Gastroesophageal sphincter (tissue), 4 donors: ENCODE data around the gene ABCA4. TPM values are rescaled to one million over a fixed set of nuclear protein-coding genes. Genes with fewer than 3 reads are reported as not detected.

Experiments used
- ATAC-seq: fragments of 150-250 bp; one replicate; pipeline ENCODE4 v1.9.1; 2016; ENCODE audit warnings: mild to moderate bottlenecking, moderate library complexity
- H3K27ac ChIP-seq, 4 donors: fragments of 200-600 bp; sonication (generic) in 3 of 4; 1 replicate in 3 of 4; 2 replicates in 1 of 4; pipeline ENCODE4 v1.5.1; 2016 to 2019
- H3K27me3 ChIP-seq: fragments of 200-600 bp; sonication (generic); one replicate; pipeline ENCODE4 v1.5.1; 2019
- H3K36me3 ChIP-seq, 2 donors: fragments of 200-600 bp; sonication (generic); one replicate each; pipeline ENCODE4 v1.5.1; 2019; ENCODE audit warnings: control low read depth in 1 of 2
- H3K4me1 ChIP-seq, 3 donors: fragments of 200-600 bp; sonication (generic); 1 replicate in 2 of 3; 2 replicates in 1 of 3; pipeline ENCODE4 v1.5.1; 2016 to 2019; ENCODE audit warnings: control low read depth in 2 of 3
- H3K4me3 ChIP-seq, 2 donors: fragments of 200-600 bp; sonication (generic); one replicate each; pipeline ENCODE4 v1.5.1; 2019; ENCODE audit warnings: mild to moderate bottlenecking in 1 of 2, moderate library complexity in 1 of 2
- H3K9me3 ChIP-seq, 3 donors: fragments of 200-600 bp; sonication (generic); one replicate each; pipeline ENCODE4 v1.5.1; 2017 to 2019; ENCODE audit warnings: control low read depth in 2 of 3
- EP300 ChIP-seq: sonication (generic); formaldehyde crosslinking; IDR thresholded peaks from one replicate; pipeline ENCODE4 v1.6.1; 2017; ENCODE audit warnings: antibody characterized with exemption, mild to moderate bottlenecking
- POLR2A ChIP-seq, 2 donors: fragments of 450-650 bp; IDR thresholded peaks; one replicate each; pipeline ENCODE4 v1.6.1; 2017; ENCODE audit warnings: antibody characterized with exemption in 2 of 2, mild to moderate bottlenecking in 2 of 2, moderate library complexity in 1 of 2
- POLR2AphosphoS5 ChIP-seq: sonication (generic); formaldehyde crosslinking; IDR thresholded peaks from one replicate; pipeline ENCODE4 v1.6.1; 2017; ENCODE audit warnings: antibody characterized with exemption
- WGBS, 2 donors: methylation state at CpG; one replicate each; pipeline ENCODE4 v1.1.5; 2018; ENCODE audit warnings: low coverage in 1 of 2; 5-methylcytosine and 5-hydroxymethylcytosine counted together
- total RNA-seq, 4 donors: library from RNA; depleted of rRNA; stranded (reverse); fragments of >200 nt; gene quantifications; one replicate each; pipeline ENCODE4 v1.1.0, GENCODE V29; 2016
- TF ChIP-seq, protein P1 (sequence below), 4 experiments: fragments of 200-600 bp in 2 of 4; fragments of 450-650 bp in 2 of 4; sonication (generic) in 1 of 4; IDR thresholded peaks; one replicate each; pipeline ENCODE4 v1.5.1; 2017 to 2019; ENCODE audit warnings: antibody characterized with exemption in 4 of 4, mild to moderate bottlenecking in 2 of 4, moderate library complexity in 2 of 4

Gene ABCA4
- total RNA-seq, 4 donors from 2014 or later, result 0.19 to 0.27 TPM; not detected in 2

DNA sequence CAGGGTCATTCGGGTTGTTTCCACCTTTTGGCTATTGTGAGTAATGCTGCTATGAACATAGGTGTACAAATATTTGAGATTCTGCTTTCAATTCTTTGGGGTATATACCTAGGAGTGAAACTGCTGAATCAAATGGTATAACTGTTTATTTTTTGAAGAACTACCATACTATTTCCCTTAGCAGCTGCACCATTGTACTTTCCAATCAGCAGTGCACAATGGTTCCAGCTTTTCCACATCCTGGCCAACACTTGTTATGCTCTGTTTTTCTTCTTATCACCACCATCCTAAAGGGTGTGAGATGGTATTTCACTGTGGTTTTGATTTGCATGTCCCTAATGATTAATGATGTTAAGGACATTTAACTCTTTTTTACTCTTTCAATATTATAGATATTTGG is 3.6 kb upstream of the ABCA4 start:
- WGBS, 2 donors, result 100% methylated on average over 1 of the region's 1 CpG; no CpG with 5 or more reads in 1 of the 2 donors
- Histone ChIP-seq H3K27ac (no peak overlapping the region), H3K9me3 (no peaks in the 10 kb centered on the region), H3K36me3 (no peaks in the 10 kb centered on the region), H3K4me1 (no peaks in the 10 kb centered on the region), H3K4me3 (no peak overlapping the region), H3K27me3 (no peaks in the 10 kb centered on the region)
- ATAC-seq, result no peak
- TF ChIP-seq, protein P1, sequence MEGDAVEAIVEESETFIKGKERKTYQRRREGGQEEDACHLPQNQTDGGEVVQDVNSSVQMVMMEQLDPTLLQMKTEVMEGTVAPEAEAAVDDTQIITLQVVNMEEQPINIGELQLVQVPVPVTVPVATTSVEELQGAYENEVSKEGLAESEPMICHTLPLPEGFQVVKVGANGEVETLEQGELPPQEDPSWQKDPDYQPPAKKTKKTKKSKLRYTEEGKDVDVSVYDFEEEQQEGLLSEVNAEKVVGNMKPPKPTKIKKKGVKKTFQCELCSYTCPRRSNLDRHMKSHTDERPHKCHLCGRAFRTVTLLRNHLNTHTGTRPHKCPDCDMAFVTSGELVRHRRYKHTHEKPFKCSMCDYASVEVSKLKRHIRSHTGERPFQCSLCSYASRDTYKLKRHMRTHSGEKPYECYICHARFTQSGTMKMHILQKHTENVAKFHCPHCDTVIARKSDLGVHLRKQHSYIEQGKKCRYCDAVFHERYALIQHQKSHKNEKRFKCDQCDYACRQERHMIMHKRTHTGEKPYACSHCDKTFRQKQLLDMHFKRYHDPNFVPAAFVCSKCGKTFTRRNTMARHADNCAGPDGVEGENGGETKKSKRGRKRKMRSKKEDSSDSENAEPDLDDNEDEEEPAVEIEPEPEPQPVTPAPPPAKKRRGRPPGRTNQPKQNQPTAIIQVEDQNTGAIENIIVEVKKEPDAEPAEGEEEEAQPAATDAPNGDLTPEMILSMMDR (IDR thresholded peaks at IDR 0.05), result no peak
- no peak for TF ChIP-seq POLR2A (IDR thresholded peaks at IDR 0.05)
- no peak for TF ChIP-seq EP300
- TF ChIP-seq POLR2AphosphoS5, result no peak

DNA sequence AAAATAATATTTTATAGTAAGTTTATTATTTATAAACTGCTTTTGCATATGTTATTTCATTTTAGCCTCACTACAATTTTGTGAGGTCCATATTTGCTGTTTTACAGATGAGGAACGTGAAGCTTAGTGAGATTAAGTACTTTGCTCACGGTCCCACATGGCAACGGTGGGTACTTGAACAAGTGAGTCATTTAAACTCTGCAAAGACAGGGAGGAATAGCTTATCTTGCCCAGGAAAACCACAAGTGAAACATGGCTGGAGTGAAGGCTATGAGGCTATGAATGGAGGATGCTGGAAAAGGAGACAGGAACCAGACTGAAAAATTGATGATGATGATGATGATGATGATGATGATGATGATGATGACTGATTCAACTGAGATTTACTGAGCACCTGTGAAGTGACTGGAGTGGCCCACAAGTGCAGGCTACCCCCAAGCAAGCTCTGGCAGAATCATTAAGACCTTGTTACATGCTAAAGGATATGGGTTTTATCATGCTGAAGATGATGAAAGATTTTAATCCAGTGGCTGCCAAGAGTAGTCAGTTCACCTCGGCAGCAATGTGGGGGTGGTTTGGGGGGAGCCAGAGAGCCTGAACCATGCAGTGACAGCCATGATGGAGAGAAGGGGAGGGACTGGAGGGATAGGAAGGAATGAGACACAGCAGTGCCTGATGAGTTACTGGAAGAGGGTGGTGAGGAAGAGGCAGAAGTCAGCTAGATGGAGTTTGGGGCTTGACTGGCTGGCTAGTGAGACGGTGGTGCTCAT is 1.4 kb upstream of the ABCA4 start:
- Histone ChIP-seq H3K36me3 (no peaks in the 10 kb centered on the region), H3K9me3 (no peaks in the 10 kb centered on the region), H3K27ac (no peak overlapping the region), H3K27me3 (no peaks in the 10 kb centered on the region), H3K4me3 (no peak overlapping the region), H3K4me1 (no peaks in the 10 kb centered on the region)
- no peak for ATAC-seq
- 66 to 75% methylated on average over 4 to 5 of the region's 5 CpGs for WGBS, 2 donors
- no peak for TF ChIP-seq POLR2AphosphoS5
- no peak for TF ChIP-seq EP300
- TF ChIP-seq POLR2A (IDR thresholded peaks at IDR 0.05), result no peak
- TF ChIP-seq, protein P1 (IDR thresholded peaks at IDR 0.05), result no peak

DNA sequence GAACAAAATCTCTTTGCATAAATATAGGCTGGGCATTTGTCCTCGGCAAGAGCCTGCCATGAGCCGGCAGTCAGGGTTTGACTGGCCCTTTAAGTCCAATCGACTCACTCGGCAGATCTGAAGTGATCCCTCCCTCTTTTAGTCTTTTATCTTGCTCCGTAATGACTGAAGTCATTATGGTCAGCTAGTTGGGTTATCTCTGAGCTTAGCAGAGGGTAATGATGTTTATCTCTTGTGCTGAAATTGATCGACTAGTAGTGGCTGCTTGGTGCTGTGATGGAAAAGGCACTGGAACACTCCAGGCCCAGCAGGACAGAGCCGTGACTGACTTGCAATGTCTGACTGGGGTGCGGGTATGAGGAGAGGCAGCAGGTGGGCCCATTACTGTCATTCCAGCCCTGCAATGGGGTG is 468 bp upstream of the ABCA4 start:
- Histone ChIP-seq H3K4me1 (no peaks in the 10 kb centered on the region), H3K4me3 (no peak overlapping the region), H3K27ac (no peak overlapping the region), H3K27me3 (no peaks in the 10 kb centered on the region), H3K9me3 (no peaks in the 10 kb centered on the region), H3K36me3 (no peaks in the 10 kb centered on the region)
- 43% methylated on average over 4 of the region's 8 CpGs; no CpG with 5 or more reads in 1 of the 2 donors for WGBS, 2 donors
- ATAC-seq, result no peak
- TF ChIP-seq POLR2AphosphoS5 (no peak), EP300 (no peak), POLR2A (IDR thresholded peaks at IDR 0.05) (no peak)
- TF ChIP-seq, protein P1 (IDR thresholded peaks at IDR 0.05), result no peak

DNA sequence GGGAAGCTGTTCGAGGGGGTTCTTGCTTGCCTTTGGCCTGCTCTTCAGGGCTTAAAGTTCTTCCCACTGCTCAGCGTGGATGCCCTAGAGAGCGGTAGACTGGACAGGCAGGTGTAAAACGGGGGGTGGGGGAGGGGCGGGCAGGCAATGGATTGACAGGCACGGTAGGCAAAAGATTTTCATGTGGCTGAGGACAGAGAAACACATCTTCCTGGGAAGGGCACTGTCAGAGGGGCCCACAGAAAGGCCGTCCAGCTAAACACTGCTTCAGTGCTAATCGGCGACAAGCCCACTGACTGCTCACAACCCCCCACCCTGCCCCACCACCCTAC is 412 bp downstream of the ABCA4 start:
- Histone ChIP-seq H3K9me3 (no peaks in the 10 kb centered on the region), H3K36me3 (no peaks in the 10 kb centered on the region), H3K4me3 (no peak overlapping the region), H3K27ac (no peak overlapping the region), H3K27me3 (no peaks in the 10 kb centered on the region), H3K4me1 (no peaks in the 10 kb centered on the region)
- TF ChIP-seq POLR2AphosphoS5, result no peak
- no peak for TF ChIP-seq POLR2A (IDR thresholded peaks at IDR 0.05)
- TF ChIP-seq, protein P1 (IDR thresholded peaks at IDR 0.05), result no peak
- TF ChIP-seq EP300, result no peak
- WGBS, 2 donors, result 79 to 92% methylated on average over 2 to 7 of the region's 9 CpGs
- no peak for ATAC-seq
